GM18909 (cell line): ENCODE data around the gene TMEM161B.
"Not testable (repeated sequence)": the region's sequence is repeated elsewhere in the genome, so short reads cannot be mapped to it uniquely, and the experiment has no call there.

ENCODE experiments used
- ATAC-seq: cut with Tn5 transposase; IDR thresholded peaks from one replicate; pipeline ENCODE4 v1.9.1; 2021; ENCODE audit warnings: mild to moderate bottlenecking; ENCODE audit not compliant: unreplicated experiment, poor library complexity

Gene TMEM161B

GRCh38 chr5:88190106-88190834 lies 78.4 kb downstream of the TMEM161B start:
- no peak for ATAC-seq

DNA sequence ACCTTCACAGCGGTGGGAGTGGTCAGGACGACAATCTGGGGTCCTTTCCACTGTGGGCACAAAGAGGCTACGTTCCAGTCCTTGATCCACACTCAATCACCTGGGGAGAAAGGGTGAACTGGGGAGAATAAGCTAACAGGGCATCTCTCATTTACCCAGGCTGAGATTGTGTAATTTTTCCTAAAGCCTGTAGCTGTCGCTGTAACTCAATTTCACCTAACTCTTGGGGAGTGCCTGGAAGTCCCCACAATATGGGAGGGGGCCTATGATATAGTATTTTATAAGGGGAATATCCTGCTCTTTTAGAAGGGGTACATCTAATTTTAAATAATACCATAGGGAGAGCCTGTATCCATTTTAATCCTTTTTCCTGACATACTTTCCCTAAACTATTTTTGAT lies 79.2 kb downstream of the TMEM161B start:
- ATAC-seq, result not testable (repeated sequence)

- ATAC-seq, result no peak
Measured at GRCh38 chr5:88188458-88189132, 80.0 kb downstream of the TMEM161B start.

DNA sequence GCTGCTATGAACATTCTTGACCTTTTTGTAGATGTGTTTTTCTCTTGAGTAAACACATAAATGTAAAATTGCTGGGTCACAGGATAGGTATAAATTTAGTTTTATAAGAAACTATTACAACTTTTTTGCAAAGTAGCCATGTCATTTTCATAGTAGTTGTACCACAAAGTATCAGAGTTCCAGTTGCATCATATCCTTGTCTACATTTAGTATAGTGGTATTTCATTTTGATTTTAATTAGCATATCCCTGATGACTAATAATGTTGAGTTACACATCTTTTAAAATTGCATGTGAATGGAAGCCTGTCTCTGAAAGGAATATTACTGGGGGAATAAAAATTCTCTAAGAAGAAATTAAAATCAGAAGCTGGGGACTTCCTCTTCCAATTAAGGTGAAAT lies 85.4 kb downstream of the TMEM161B start:
- ATAC-seq, result no peak

DNA sequence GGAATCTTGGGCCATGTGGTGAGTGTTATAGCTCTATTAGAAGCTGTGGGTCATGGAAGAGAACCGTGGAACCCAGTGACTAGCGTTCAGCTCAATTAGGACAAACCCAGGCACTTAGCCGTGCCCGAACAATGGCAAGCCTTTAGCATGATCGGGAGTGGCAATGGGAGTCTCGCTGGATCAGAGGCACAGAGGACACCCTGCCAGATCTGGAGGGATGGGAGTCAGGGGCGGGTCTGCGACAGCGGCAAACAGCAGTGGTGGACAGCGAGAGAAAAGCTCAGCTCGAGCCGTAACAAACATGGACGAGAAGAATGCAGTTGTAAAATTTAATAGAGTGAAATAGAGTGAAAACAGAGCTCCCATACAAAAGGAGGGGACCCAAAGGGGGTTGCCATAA lies 91.2 kb downstream of the TMEM161B start:
- ATAC-seq, result not testable (repeated sequence)

DNA sequence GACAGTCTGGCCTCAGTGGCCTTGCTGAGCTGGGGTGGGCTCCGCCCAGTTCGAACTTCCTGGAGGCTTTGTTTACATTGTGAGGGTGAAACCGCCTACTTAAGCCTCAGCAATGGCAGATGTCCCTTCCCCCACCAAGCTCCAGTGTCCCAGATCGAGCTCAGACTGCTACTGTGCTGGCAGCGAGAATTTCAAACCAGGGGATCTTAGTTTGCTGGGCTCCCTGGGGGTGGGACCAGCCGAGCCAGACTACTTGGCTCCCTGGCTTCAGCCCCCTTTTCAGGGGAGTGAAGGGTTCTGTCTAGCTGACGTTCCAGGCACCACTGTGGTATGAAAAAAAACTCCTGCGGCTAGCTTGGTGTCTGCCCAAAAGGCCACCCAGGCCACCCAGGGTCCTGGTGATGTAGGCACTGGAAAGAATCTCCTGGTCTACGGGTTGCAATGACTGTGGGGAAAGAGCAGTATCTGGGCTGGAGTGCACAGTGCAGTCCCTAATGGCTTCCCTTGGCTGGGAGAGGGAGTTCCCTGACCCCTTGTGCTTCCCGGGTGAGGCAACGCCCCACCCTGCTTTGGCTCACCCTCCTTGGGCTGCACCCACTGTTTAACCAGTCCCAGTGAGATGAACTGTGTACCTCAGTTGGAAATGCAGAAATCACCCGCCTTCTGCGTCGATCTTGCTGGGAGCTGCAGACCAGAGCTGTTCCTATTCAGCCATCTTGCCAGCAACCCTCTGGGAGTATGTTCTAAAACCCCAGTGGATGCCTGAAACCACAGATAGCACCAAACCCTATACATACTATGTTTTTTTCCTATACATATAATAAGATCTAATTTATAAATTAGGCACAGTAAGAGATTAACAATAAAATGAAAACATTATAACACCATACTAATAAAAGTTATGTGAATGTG lies 95.5 kb downstream of the TMEM161B start:
- ATAC-seq, result no peak

GRCh38 chr5:88159591-88159990 lies 109.1 kb downstream of the TMEM161B start:
- no peak for ATAC-seq

GRCh38 chr5:88158056-88158455 lies 110.6 kb downstream of the TMEM161B start:
- ATAC-seq, result no peak

DNA sequence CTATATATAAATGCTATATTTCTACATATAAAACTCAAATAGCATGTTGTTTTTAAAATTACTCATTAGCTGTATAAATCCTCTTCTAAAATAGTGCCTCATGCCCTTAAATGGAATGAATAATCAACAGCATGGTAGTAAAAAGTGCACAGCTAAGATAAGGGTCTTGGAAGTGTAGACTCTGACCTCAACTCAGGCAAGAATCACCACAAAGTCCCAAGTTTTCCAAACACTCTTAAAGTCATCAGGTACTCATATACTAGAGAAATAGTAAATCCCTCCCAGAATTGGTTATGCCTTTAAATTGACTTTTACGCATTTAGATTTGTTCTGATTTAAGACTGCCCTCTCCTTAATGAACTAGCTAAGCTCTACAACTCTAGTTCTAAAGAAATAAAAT lies 113.8 kb downstream of the TMEM161B start:
- ATAC-seq, result no peak

DNA sequence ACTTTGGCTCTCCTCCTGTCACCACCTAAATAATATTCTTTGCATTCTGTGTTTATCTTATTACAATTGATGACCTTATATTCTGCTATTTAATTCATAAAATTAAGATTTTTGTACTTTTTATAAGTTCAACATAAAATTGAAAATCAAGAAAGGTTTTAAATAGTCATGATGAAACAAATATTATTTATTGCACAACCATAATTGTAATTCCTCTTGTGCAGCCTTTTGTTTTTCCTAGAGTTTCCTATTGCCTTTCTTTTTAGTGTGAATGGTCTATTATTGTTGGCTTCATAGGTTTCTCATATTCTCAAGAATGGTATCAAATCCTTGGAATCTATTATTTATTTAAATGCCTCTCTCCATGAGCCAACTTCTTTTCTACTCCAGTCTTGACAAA lies 117.9 kb downstream of the TMEM161B start:
- no peak for ATAC-seq

GRCh38 chr5:88145611-88146467 lies 122.8 kb downstream of the TMEM161B start:
- no peak for ATAC-seq

DNA sequence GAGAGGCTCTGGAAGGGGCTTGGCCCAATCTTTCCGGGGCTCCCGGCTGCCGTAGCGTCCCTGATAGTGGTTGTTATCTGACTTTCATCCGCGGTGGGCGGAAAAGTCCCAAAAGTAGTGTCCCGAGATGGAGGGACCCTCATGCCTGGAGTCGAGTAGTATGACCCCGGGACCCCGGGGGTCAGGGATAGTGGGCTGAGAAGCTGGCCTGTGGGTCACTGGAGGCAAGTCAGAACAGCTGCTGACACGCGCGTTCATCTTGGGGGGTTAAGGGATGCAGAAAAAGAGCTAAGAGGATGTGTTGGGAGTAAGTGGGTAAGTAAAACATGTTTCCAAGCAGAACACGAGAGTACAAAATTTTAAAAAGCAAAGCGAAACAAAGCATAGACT lies 123.4 kb downstream of the TMEM161B start:
- ATAC-seq, result no peak
